ENCODE data around the gene NAB2.
"Not testable (repeated sequence)": the region's sequence is repeated elsewhere in the genome, so short reads cannot be mapped to it uniquely, and the experiment has no call there.

The NAB2 gene

DNA sequence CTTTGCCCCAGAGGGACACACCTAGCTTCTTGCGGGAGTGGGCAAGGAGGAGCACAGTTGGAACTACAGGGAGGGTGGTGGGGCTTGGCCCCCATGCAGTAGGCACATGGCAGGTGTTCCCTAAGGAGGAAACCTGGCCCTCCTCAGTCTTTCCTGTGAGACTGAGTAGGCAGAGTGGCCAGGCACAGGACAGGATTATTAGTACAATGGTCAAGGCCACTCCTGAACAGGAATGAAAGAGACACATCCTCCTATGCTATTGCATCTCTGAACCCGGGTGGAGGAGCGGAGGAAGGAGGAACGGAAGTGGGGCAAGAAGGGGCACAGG lies 39.8 kb upstream of the NAB2 start:
- Histone ChIP-seq H3K9me3 (ENCODE audit: control insufficient read depth, low read length) (no peaks in the 10 kb centered on the region), H3K36me3 (ENCODE audit: control insufficient read depth, insufficient read depth, low read length) (no peaks in the 10 kb centered on the region), H3K4me1 (ENCODE audit: control insufficient read depth, insufficient read depth, low read length) (peaks cover 40% of the 10 kb centered on the region), H3K4me3 (ENCODE audit: low read length) (peak overlapping the region; percentile 61), H3K27me3 (ENCODE audit: control insufficient read depth, insufficient read depth, low read length) (no peaks in the 10 kb centered on the region), H3K9ac (ENCODE audit: low read length) (peak overlapping the region; percentile 66)

DNA sequence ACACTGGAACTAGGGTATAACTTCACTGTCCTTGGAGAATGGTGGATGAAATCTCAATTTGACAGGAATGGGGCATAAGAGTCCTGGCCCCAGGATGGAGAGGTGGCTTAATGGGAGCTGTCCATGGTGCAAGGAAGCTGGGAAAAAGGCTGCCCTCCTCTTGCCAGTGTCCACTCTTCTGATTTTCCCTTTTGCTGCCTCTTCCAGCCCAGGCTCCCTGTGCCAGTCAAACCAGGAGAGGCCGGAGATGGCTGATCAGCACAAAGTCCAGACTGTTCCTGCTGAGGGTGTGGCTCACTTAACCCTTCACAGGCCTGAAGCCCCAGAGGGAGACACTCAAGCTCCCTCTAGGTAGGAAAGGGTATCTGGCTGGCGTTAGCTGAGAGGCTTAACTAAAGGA lies 39.0 kb upstream of the NAB2 start, which contains the start of gene MYO1A:
MYO1A (minus strand) TSS at position 240 of the 400 bp plus-strand sequence. CDS start 1,806 bp downstream, outside the sequence.
- peaks cover 40% of the 10 kb centered on the region for H3K4me1 ChIP-seq (ENCODE audit: control insufficient read depth, insufficient read depth, low read length)
- H3K9me3 ChIP-seq (ENCODE audit: control insufficient read depth, low read length) = no peaks in the 10 kb centered on the region
- H3K36me3 ChIP-seq (ENCODE audit: control insufficient read depth, insufficient read depth, low read length) = no peaks in the 10 kb centered on the region
- H3K4me3 ChIP-seq (ENCODE audit: low read length) = peak within 1 kb of the TSS; percentile 61
- no peaks in the 10 kb centered on the region for H3K27me3 ChIP-seq (ENCODE audit: control insufficient read depth, insufficient read depth, low read length)
- peak within 1 kb of the TSS; percentile 66 for H3K9ac ChIP-seq (ENCODE audit: low read length)

DNA sequence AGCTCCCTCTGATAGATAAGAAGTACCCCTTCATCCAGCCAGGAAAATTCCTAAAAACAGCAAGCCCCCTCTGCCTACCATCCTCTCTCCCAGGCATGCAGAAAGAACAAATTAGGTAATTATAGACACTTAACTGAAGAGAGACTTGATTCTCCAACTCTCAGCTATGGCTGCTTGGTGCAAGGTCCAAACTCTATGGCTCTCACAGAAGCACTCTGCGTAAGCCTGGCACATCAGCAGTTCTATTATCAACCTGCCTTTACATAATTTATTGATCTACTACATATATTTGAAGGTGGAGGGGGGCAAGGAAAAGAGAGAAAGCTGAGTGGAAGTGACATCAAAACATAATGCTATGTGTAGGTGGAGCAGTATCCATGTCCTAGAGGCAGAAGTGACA lies 37.9 kb upstream of the NAB2 start:
- Histone ChIP-seq H3K9ac (ENCODE audit: low read length) (no peak overlapping the region), H3K9me3 (ENCODE audit: control insufficient read depth, low read length) (no peaks in the 10 kb centered on the region), H3K4me3 (ENCODE audit: low read length) (no peak overlapping the region)

DNA sequence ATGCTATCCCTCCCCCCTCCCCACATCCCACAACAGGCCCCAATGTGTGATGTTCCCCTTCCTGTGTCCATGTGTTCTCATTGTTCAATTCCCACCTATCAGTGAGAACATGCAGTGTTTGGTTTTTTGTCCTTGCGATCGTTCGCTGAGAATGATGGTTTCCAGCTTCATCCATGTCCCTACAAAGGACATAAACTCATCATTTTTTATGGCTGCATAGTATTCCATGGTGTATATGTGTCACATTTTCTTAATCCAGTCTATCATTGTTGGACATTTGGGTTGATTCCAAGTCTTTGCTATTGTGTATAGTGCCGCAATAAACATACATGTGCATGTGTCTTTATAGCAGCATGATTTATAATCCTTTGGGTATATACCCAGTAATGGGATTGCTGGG lies 35.8 kb upstream of the NAB2 start:
- H3K27me3 ChIP-seq (ENCODE audit: control insufficient read depth, insufficient read depth, low read length); H3K36me3 ChIP-seq (ENCODE audit: control insufficient read depth, insufficient read depth, low read length); H3K9me3 ChIP-seq (ENCODE audit: control insufficient read depth, low read length); H3K9ac ChIP-seq (ENCODE audit: low read length); H3K4me3 ChIP-seq (ENCODE audit: low read length): not testable (repeated sequence)
- peaks cover 22% of the 10 kb centered on the region for H3K4me1 ChIP-seq (ENCODE audit: control insufficient read depth, insufficient read depth, low read length)

More for the DNA sequence above, 37.9 kb upstream of the NAB2 start:
- peaks cover 40% of the 10 kb centered on the region for H3K4me1 ChIP-seq (ENCODE audit: control insufficient read depth, insufficient read depth, low read length)
- H3K36me3 ChIP-seq (ENCODE audit: control insufficient read depth, insufficient read depth, low read length) = no peaks in the 10 kb centered on the region
- H3K27me3 ChIP-seq (ENCODE audit: control insufficient read depth, insufficient read depth, low read length) = no peaks in the 10 kb centered on the region

DNA sequence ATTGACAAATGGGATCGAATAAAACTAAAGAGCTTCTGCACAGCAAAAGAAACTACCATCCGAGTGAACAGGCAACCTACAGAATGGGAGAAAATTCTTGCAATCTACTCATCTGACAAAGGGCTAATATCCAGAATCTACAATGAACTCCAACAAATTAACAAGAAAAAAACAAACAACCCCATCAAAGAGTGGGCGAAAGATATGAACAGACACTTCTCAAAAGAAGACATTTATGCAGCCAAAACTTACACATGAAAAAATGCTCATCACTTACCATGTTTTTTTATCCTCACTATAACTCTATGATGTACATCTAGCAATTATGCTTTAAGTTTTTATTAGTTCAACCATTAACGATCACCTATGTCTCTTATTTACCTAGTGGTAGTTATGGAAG lies 35.0 kb upstream of the NAB2 start:
- not testable (repeated sequence) for H3K9me3 ChIP-seq (ENCODE audit: control insufficient read depth, low read length); H3K9ac ChIP-seq (ENCODE audit: low read length); H3K27me3 ChIP-seq (ENCODE audit: control insufficient read depth, insufficient read depth, low read length); H3K4me3 ChIP-seq (ENCODE audit: low read length); H3K36me3 ChIP-seq (ENCODE audit: control insufficient read depth, insufficient read depth, low read length)
- peaks cover 15% of the 10 kb centered on the region for H3K4me1 ChIP-seq (ENCODE audit: control insufficient read depth, insufficient read depth, low read length)

DNA sequence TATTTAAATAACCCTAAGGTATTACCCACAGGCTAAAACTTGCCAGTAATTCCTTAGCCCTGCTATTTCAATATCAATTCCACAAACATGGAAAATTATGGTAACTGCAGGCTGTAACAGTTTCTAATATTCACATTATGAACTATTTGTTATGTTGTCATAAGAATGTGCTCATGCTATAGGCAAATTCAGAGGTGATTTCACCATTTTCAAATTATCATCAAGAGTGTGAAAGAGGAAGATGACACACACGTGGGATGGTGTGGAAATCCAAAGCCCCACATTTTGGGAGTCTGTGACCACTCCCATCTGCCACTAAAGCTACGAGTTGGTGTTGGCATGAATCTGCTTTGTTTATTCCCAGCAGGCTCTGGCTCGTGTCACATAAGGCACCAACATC lies 33.1 kb upstream of the NAB2 start:
- Histone ChIP-seq H3K27me3 (ENCODE audit: control insufficient read depth, insufficient read depth, low read length) (no peaks in the 10 kb centered on the region), H3K4me3 (ENCODE audit: low read length) (no peak overlapping the region), H3K9me3 (ENCODE audit: control insufficient read depth, low read length) (no peaks in the 10 kb centered on the region), H3K4me1 (ENCODE audit: control insufficient read depth, insufficient read depth, low read length) (peaks cover 4% of the 10 kb centered on the region), H3K9ac (ENCODE audit: low read length) (no peak overlapping the region), H3K36me3 (ENCODE audit: control insufficient read depth, insufficient read depth, low read length) (no peaks in the 10 kb centered on the region)

DNA sequence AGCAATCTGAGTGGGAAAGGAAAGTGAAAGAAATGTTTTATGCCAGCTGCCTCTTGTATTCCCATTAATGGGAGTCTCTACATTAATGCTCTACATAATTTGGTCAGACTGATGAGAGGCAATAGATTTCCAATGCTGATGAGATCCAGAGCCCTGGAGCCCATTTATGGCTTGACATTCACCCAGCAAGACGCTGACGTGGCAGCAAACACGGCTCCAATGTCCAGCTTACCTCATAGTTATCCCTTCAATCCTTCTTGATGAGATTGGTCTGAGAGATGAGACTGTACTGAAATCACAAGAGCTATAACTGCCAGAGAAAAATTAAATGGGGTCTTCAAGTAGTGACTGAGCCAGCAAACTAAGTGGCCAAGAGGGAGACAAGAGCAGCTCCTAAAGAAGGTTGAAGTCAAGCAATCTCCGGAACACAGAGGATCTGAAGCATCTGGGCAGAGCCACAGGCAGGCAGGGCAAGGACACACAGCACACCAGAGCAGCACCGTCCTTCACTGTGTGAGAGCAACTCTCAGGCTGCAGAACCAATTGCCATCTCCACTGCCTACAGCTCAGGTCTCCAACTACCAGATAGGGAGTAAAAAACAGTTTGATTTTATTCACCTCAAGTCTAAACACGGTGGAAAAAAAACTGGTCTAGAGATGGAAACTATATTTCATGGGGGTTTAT lies 31.7 kb upstream of the NAB2 start:
- Histone ChIP-seq H3K36me3 (ENCODE audit: control insufficient read depth, insufficient read depth, low read length) (no peaks in the 10 kb centered on the region), H3K4me3 (ENCODE audit: low read length) (no peak overlapping the region), H3K27me3 (ENCODE audit: control insufficient read depth, insufficient read depth, low read length) (no peaks in the 10 kb centered on the region), H3K9ac (ENCODE audit: low read length) (no peak overlapping the region), H3K4me1 (ENCODE audit: control insufficient read depth, insufficient read depth, low read length) (no peaks in the 10 kb centered on the region), H3K9me3 (ENCODE audit: control insufficient read depth, low read length) (no peaks in the 10 kb centered on the region)

DNA sequence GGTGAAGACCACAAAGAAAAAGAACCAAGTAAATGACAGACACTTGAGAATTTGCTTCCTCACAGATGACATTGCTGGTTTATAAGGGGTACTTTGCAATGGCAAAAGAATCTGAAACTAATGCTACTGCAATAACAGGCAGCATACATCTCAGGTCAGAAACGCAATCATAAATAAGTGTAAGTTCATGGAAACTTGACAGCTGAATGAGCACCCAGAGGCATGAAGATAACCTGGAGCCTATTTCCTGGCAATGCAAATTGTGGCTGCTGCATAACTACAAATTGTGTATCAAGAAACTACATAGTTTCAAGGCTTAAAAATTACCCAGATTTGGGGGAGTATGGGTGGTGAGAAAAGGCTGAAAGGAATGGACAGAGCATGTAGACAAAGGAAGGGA lies 30.5 kb upstream of the NAB2 start:
- H3K9me3 ChIP-seq (ENCODE audit: control insufficient read depth, low read length) = no peaks in the 10 kb centered on the region
- H3K36me3 ChIP-seq (ENCODE audit: control insufficient read depth, insufficient read depth, low read length) = no peaks in the 10 kb centered on the region
- H3K4me1 ChIP-seq (ENCODE audit: control insufficient read depth, insufficient read depth, low read length) = no peaks in the 10 kb centered on the region
- no peak overlapping the region for H3K9ac ChIP-seq (ENCODE audit: low read length)
- H3K27me3 ChIP-seq (ENCODE audit: control insufficient read depth, insufficient read depth, low read length) = no peaks in the 10 kb centered on the region
- H3K4me3 ChIP-seq (ENCODE audit: low read length) = no peak overlapping the region

DNA sequence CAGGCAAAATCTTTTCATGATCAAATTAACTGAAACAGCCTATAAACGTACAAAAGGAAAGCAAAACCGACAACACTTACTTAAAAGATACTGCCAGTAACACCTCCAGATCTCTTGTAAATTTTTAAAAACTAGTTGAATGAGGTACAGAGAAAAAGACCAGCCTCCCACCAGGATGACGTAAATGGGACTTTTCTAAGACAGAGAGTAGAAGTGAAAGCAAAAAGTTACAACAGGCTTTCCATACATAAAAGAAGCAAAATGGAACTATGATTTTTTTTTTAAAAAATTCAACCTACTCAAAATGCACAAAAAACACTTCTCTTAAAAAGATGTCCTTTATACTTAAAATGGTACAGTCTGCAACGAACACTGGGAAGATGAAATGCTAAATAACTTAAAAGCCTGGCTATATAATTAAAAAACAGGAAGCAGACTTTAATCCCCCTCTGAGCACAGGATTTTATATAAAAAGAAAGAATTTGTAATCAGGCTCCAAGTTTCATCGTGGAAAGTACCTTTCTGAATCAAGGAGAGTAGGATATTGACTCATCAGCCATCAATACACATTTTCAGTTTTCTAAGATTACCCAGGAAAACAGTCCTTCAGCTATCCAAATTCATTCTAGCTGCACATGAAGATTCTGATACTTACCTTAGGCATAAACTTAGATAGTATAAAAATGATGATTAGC lies 24.8 kb upstream of the NAB2 start:
- H3K9me3 ChIP-seq (ENCODE audit: control insufficient read depth, low read length) = no peaks in the 10 kb centered on the region
- no peaks in the 10 kb centered on the region for H3K36me3 ChIP-seq (ENCODE audit: control insufficient read depth, insufficient read depth, low read length)
- H3K27me3 ChIP-seq (ENCODE audit: control insufficient read depth, insufficient read depth, low read length) = no peaks in the 10 kb centered on the region
- H3K9ac ChIP-seq (ENCODE audit: low read length) = no peak overlapping the region
- H3K4me3 ChIP-seq (ENCODE audit: low read length) = no peak overlapping the region
- no peaks in the 10 kb centered on the region for H3K4me1 ChIP-seq (ENCODE audit: control insufficient read depth, insufficient read depth, low read length)

DNA sequence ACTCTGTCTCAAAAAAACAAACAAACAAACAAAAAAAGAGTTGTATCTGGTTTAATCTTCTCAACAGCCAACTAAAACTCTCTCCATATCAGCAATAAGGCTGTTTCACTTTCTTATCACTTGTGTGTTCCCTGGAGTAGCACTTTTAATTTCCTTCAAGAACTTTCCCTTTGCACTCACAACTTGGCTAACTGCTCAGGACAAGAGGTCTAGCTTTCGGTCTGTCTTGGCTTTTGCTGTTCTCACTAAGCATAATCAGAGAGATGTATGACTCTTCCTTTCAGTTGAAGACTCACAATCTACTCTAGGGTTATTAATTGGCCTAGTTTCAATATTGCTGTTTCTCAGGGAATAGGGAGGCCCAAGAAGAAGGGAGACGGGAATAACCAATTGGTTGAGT lies 22.7 kb upstream of the NAB2 start:
- Histone ChIP-seq H3K4me3 (ENCODE audit: low read length) (no peak overlapping the region), H3K9me3 (ENCODE audit: control insufficient read depth, low read length) (no peaks in the 10 kb centered on the region), H3K9ac (ENCODE audit: low read length) (no peak overlapping the region), H3K36me3 (ENCODE audit: control insufficient read depth, insufficient read depth, low read length) (no peaks in the 10 kb centered on the region), H3K27me3 (ENCODE audit: control insufficient read depth, insufficient read depth, low read length) (no peaks in the 10 kb centered on the region), H3K4me1 (ENCODE audit: control insufficient read depth, insufficient read depth, low read length) (no peaks in the 10 kb centered on the region)

DNA sequence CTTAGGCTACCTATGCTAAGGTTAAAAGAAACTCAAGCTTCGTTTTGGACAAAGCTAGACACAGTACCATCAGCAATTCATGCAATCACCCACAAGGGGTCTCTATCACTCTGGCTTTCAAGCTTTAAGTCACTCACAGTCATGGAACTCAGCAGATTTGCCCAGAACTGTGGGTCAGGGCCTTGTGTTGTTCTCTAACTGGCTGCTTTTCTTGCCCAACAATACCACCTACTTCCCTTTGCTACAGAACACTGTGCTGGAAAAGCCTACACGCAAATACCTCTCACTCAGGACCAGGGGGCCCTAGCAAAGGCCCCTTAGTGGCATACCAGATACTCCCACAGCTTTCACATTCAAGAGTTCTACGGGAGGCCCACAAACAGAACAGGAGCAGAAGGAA lies 19.4 kb upstream of the NAB2 start:
- Histone ChIP-seq H3K4me1 (ENCODE audit: control insufficient read depth, insufficient read depth, low read length) (no peaks in the 10 kb centered on the region), H3K9me3 (ENCODE audit: control insufficient read depth, low read length) (no peaks in the 10 kb centered on the region), H3K4me3 (ENCODE audit: low read length) (no peak overlapping the region), H3K36me3 (ENCODE audit: control insufficient read depth, insufficient read depth, low read length) (no peaks in the 10 kb centered on the region), H3K27me3 (ENCODE audit: control insufficient read depth, insufficient read depth, low read length) (no peaks in the 10 kb centered on the region), H3K9ac (ENCODE audit: low read length) (peak overlapping the region; percentile 22)

DNA sequence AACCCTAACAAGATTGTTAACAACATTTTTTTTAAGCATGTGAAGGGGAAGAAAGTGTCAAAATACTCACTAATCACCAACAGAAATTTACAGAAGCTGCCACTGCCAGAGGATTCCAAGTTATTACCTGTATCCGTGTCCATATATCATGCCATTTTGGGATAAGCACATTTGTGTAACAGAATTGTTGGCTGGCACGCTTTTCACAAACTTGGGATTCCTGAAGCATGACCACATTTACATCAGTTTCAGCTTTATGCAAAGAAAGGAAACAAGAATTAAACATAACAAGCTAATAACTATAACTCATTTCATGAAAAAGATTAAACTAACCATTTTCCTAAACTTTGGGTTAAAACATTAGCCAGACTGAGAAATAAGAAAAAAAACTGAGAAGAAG lies 16.3 kb upstream of the NAB2 start:
- H3K9ac ChIP-seq (ENCODE audit: low read length) = no peak overlapping the region
- H3K4me1 ChIP-seq (ENCODE audit: control insufficient read depth, insufficient read depth, low read length) = no peaks in the 10 kb centered on the region
- no peak overlapping the region for H3K4me3 ChIP-seq (ENCODE audit: low read length)

More for the DNA sequence above, 16.3 kb upstream of the NAB2 start:
- Histone ChIP-seq H3K27me3 (ENCODE audit: control insufficient read depth, insufficient read depth, low read length) (no peaks in the 10 kb centered on the region), H3K36me3 (ENCODE audit: control insufficient read depth, insufficient read depth, low read length) (no peaks in the 10 kb centered on the region), H3K9me3 (ENCODE audit: control insufficient read depth, low read length) (no peaks in the 10 kb centered on the region)
